ENCODE measurements around the gene MAP7D1. TPM values are rescaled to one million over a fixed set of nuclear protein-coding genes. Genes with fewer than 3 reads are reported as not detected.

Gene MAP7D1
- total RNA-seq, 4 donors from 2014 or later = 74.3 to 187 (median 86.0) TPM

- WGBS, 2 donors (ENCODE audit: low coverage in 1 of 2) = 16% methylated on average over 6 of the region's 6 CpGs; no CpG with 5 or more reads in 1 of the 2 donors
- Histone ChIP-seq H3K27me3 (no peaks in the 10 kb centered on the region), H3K4me1 (peaks cover 2 to 24% (median 5%) of the 10 kb centered on the region in 4 donors), H3K9me3 (no peaks in the 10 kb centered on the region), H3K36me3 (no peaks in the 10 kb centered on the region), H3K27ac (no peak overlapping the region), H3K4me3 (no peak overlapping the region)
- intact Hi-C loops (cut with DNase I; ENCODE audit: low total_unique reads) (no loop called here), in situ Hi-C loops (cut with MboI; ENCODE audit: low pct_ligation_motif_present in 1 of 4, low pct_unique_long_range_greater_than_20kb in 1 of 4, low sequenced_read_pairs in 3 of 4) (no loop called here)
- peak; percentile 29 for DNase-seq
- no peak for TF ChIP-seq EP300 (IDR thresholded peaks at IDR 0.05; ENCODE audit: low read depth)
- no peak for TF ChIP-seq POLR2A (IDR thresholded peaks at IDR 0.05)
Observed at GRCh38 chr1:36207339-36207738, 51.4 kb downstream of the MAP7D1 start.

- Histone ChIP-seq H3K36me3 (no peaks in the 10 kb centered on the region), H3K4me1 (peaks cover 2 to 14% (median 4%) of the 10 kb centered on the region in 4 donors), H3K4me3 (no peak overlapping the region), H3K27ac (no peak overlapping the region), H3K27me3 (no peaks in the 10 kb centered on the region), H3K9me3 (no peaks in the 10 kb centered on the region)
- in situ Hi-C loops (cut with MboI; ENCODE audit: low pct_ligation_motif_present in 1 of 4, low pct_unique_long_range_greater_than_20kb in 1 of 4, low sequenced_read_pairs in 3 of 4) (no loop called here), intact Hi-C loops (cut with DNase I; ENCODE audit: low total_unique reads) (no loop called here)
- WGBS, 2 donors (ENCODE audit: low coverage in 1 of 2) = 81% methylated on average over 6 of the region's 6 CpGs; no CpG with 5 or more reads in 1 of the 2 donors
- TF ChIP-seq EP300 (IDR thresholded peaks at IDR 0.05; ENCODE audit: low read depth) (no peak), CTCF (IDR thresholded peaks at IDR 0.05) (no peak), POLR2AphosphoS5 (IDR thresholded peaks at IDR 0.05) (no peak), POLR2A (IDR thresholded peaks at IDR 0.05) (no peak)
- no peak for DNase-seq
Observed at GRCh38 chr1:36208978-36209703, 53.2 kb downstream of the MAP7D1 start.

GRCh38 chr1:36211307-36211706 is 55.3 kb downstream of the MAP7D1 start:
- TF ChIP-seq CTCF (IDR thresholded peaks at IDR 0.05) (no peak), EP300 (IDR thresholded peaks at IDR 0.05; ENCODE audit: low read depth) (no peak), POLR2A (IDR thresholded peaks at IDR 0.05) (no peak), POLR2AphosphoS5 (IDR thresholded peaks at IDR 0.05) (no peak)
- H3K36me3 ChIP-seq = no peaks in the 10 kb centered on the region
- no peak overlapping the region for H3K27ac ChIP-seq
- H3K9me3 ChIP-seq = no peaks in the 10 kb centered on the region
- H3K4me1 ChIP-seq = peaks cover 0 to 9% (median 0%) of the 10 kb centered on the region in 4 donors
- no peaks in the 10 kb centered on the region for H3K27me3 ChIP-seq
- no peak for DNase-seq
- intact Hi-C loops (cut with DNase I; ENCODE audit: low total_unique reads) (no loop called here), in situ Hi-C loops (cut with MboI; ENCODE audit: low pct_ligation_motif_present in 1 of 4, low pct_unique_long_range_greater_than_20kb in 1 of 4, low sequenced_read_pairs in 3 of 4) (no loop called here)
- WGBS, 2 donors (ENCODE audit: low coverage in 1 of 2) = 91 to 95% methylated on average over 2 to 3 of the region's 3 CpGs
- no peak overlapping the region for H3K4me3 ChIP-seq

- H3K27me3 ChIP-seq = no peaks in the 10 kb centered on the region
- no peaks in the 10 kb centered on the region for H3K36me3 ChIP-seq
- in situ Hi-C loops (cut with MboI; ENCODE audit: low pct_ligation_motif_present in 1 of 4, low pct_unique_long_range_greater_than_20kb in 1 of 4, low sequenced_read_pairs in 3 of 4) (no loop called here), intact Hi-C loops (cut with DNase I; ENCODE audit: low total_unique reads) (no loop called here)
- no peak for DNase-seq
- H3K4me1 ChIP-seq = peaks cover 0 to 9% (median 0%) of the 10 kb centered on the region in 4 donors
- H3K27ac ChIP-seq = no peak overlapping the region
- 78 to 100% methylated on average over 1 to 2 of the region's 2 CpGs for WGBS, 2 donors (ENCODE audit: low coverage in 1 of 2)
- no peaks in the 10 kb centered on the region for H3K9me3 ChIP-seq
- no peak overlapping the region for H3K4me3 ChIP-seq
- no peak for TF ChIP-seq POLR2AphosphoS5 (IDR thresholded peaks at IDR 0.05)
- no peak for TF ChIP-seq EP300 (IDR thresholded peaks at IDR 0.05; ENCODE audit: low read depth)
- no peak for TF ChIP-seq CTCF (IDR thresholded peaks at IDR 0.05)
- TF ChIP-seq POLR2A (IDR thresholded peaks at IDR 0.05) = no peak
Observed at GRCh38 chr1:36211841-36212240, 55.9 kb downstream of the MAP7D1 start.

All from transverse colon (tissue), 4 donors.